ENCODE results near the gene FAM209B. TPM values are rescaled to one million over a fixed set of nuclear protein-coding genes. Genes with fewer than 3 reads are reported as not detected.

Gene FAM209B
- total RNA-seq, 1 experiment from 2014 or later: not detected

DNA sequence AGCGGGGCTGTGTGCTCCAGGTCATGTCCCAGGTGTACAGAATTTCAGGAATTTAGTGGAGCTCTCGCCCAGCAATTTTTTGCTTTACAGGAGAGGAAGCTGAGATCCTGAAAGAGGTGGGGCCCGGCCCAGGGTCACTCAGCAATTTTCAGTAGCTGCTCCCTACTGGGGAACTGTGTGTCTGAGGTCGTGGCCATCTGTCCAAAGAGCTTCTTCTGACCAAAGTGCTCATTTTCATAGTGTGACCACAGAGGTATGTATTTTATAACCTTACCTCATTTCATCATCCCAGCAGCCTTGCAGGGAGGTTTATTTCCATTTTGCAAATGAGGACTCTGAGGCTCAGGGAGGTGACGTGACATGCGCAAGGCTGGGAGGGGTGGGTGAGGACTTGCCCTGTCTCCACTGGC, 46.3 kb downstream of the FAM209B start:
- Mint-ChIP-seq H3K27me3 (ENCODE audit: insufficient read depth, unreplicated experiment) (no peaks in the 10 kb centered on the region), H3K27ac (ENCODE audit: low read depth, unreplicated experiment) (no peak overlapping the region), H3K36me3 (ENCODE audit: insufficient read depth, unreplicated experiment) (no peaks in the 10 kb centered on the region), H3K4me1 (ENCODE audit: insufficient read depth, unreplicated experiment) (peaks cover 12% of the 10 kb centered on the region), H3K4me3 (ENCODE audit: unreplicated experiment) (no peak overlapping the region), H3K9me3 (ENCODE audit: unreplicated experiment) (no peaks in the 10 kb centered on the region)
- POLR2A ChIA-PET: interaction anchor here (0.5 to 1.2 kb wide), 4 partner anchors 30 to 216 kb away, joined by 3 to 4 read pairs (median 3); partner anchors contain the start of gene TFAP2C
- CTCF ChIA-PET: interaction anchor here (0.5 to 11.0 kb wide), 14 partner anchors 9 to 767 kb away, joined by 3 to 301 read pairs (median 4); partner anchors contain the start of gene MC3R
- intact Hi-C loops (cut with micrococcal nuclease): loop anchor here (5.0 kb wide), 1 partner anchor 392 kb away; no protein-coding TSS in a partner anchor
- no TSS peak for BruUV-seq (replicated peaks)
- DNase-seq (ENCODE audit: unreplicated experiment): no peak
- TF ChIP-seq CTCF (IDR thresholded peaks at IDR 0.05; ENCODE audit: unreplicated experiment): no peak

DNA sequence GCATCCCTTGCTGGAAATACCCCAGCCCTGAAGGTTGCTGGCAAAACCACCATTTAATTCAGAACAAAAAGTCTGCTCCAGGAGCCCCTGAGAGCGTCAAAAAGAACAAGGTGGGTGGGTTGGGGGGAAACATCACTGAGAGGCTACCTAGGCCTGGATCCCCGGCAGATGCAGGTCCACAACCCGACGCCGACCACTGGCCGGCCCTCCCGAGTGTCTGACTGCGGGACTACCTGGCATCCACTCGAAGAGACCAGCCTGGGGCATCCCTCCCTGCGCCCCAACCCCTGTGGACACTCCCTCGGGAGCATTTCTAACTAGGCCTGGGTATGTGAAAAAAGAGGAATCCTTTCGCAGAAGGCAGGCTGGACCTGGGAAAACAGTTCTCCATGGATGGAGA, 47.2 kb downstream of the FAM209B start:
- Mint-ChIP-seq H3K27ac (ENCODE audit: low read depth, unreplicated experiment) (no peak overlapping the region), H3K4me3 (ENCODE audit: unreplicated experiment) (no peak overlapping the region), H3K4me1 (ENCODE audit: insufficient read depth, unreplicated experiment) (peaks cover 4% of the 10 kb centered on the region), H3K27me3 (ENCODE audit: insufficient read depth, unreplicated experiment) (no peaks in the 10 kb centered on the region), H3K36me3 (ENCODE audit: insufficient read depth, unreplicated experiment) (no peaks in the 10 kb centered on the region), H3K9me3 (ENCODE audit: unreplicated experiment) (no peaks in the 10 kb centered on the region)
- DNase-seq (ENCODE audit: unreplicated experiment): no peak
- BruUV-seq (replicated peaks): no TSS peak
- ChIA-PET CTCF (interaction anchor here (0.7 to 11.0 kb wide), 4 partner anchors 26 to 467 kb away, joined by 3 to 301 read pairs (median 4); no protein-coding TSS in a partner anchor), POLR2A (interaction anchor here (0.6 to 1.2 kb wide), 4 partner anchors 25 to 217 kb away, joined by 3 to 6 read pairs (median 4); no protein-coding TSS in a partner anchor)
- intact Hi-C loops (cut with micrococcal nuclease): no loop called here
- TF ChIP-seq CTCF (IDR thresholded peaks at IDR 0.05; ENCODE audit: unreplicated experiment): no peak

DNA sequence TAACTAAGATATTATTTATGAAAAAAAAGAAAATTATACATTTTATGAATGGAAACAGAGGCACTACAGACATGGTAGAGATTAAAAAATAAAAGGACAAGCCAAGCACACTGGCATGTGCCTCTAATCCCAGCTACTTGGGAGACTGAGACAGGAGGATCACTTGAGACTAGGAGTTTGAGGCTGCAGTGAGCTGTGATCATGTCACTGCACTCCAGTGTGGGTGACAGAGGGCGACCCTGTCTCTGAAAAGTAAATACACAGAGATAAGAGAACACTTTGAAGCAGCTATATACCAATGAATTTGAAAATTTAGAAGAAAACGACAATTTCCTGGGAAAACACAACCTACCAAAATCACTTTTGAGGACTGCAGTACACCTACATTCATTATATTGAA, 48.7 kb downstream of the FAM209B start:
- CTCF ChIA-PET: interaction anchor here (11.0 kb wide), 1 partner anchor 32 kb away, joined by 301 read pairs; no protein-coding TSS in a partner anchor
- no peaks in the 10 kb centered on the region for H3K27me3 Mint-ChIP-seq (ENCODE audit: insufficient read depth, unreplicated experiment)
- H3K4me3 Mint-ChIP-seq (ENCODE audit: unreplicated experiment): no peak overlapping the region
- intact Hi-C loops (cut with micrococcal nuclease): no loop called here
- no peak for TF ChIP-seq CTCF (IDR thresholded peaks at IDR 0.05; ENCODE audit: unreplicated experiment)
- no peaks in the 10 kb centered on the region for H3K9me3 Mint-ChIP-seq (ENCODE audit: unreplicated experiment)
- no peak for DNase-seq (ENCODE audit: unreplicated experiment)
- POLR2A ChIA-PET: interaction anchor here (0.6 to 1.2 kb wide), 3 partner anchors 25 to 108 kb away, joined by 3 to 6 read pairs (median 3); no protein-coding TSS in a partner anchor
- no peaks in the 10 kb centered on the region for H3K36me3 Mint-ChIP-seq (ENCODE audit: insufficient read depth, unreplicated experiment)
- no peaks in the 10 kb centered on the region for H3K4me1 Mint-ChIP-seq (ENCODE audit: insufficient read depth, unreplicated experiment)
- BruUV-seq (replicated peaks): no TSS peak
- H3K27ac Mint-ChIP-seq (ENCODE audit: low read depth, unreplicated experiment): no peak overlapping the region

GRCh38 chr20:56582542-56582941, 49.5 kb downstream of the FAM209B start:
- CTCF ChIA-PET: interaction anchor here (0.7 to 2.1 kb wide), 2 partner anchors 31 to 971 kb away, joined by 3 to 12 read pairs; no protein-coding TSS in a partner anchor
- Mint-ChIP-seq H3K9me3 (ENCODE audit: unreplicated experiment) (no peaks in the 10 kb centered on the region), H3K4me1 (ENCODE audit: insufficient read depth, unreplicated experiment) (no peaks in the 10 kb centered on the region), H3K27me3 (ENCODE audit: insufficient read depth, unreplicated experiment) (no peaks in the 10 kb centered on the region), H3K36me3 (ENCODE audit: insufficient read depth, unreplicated experiment) (no peaks in the 10 kb centered on the region), H3K4me3 (ENCODE audit: unreplicated experiment) (no peak overlapping the region), H3K27ac (ENCODE audit: low read depth, unreplicated experiment) (no peak overlapping the region)
- DNase-seq (ENCODE audit: unreplicated experiment): no peak
- no peak for TF ChIP-seq CTCF (IDR thresholded peaks at IDR 0.05; ENCODE audit: unreplicated experiment)
- intact Hi-C loops (cut with micrococcal nuclease): no loop called here
- no TSS peak for BruUV-seq (replicated peaks)
- POLR2A ChIA-PET: no interaction called here

Data from MCF 10A (cell line).